ENCODE data around the gene KIAA0930.
A peak's percentile ranks its signal among the peaks of the same experiment; 100 is the strongest.

KIAA0930 gene

GRCh38 chr22:45229181-45229580 lies 11.5 kb downstream of the KIAA0930 start:
- no peak for DNase-seq (ENCODE audit: low read depth)
- TF ChIP-seq CTCF (conservative IDR thresholded peaks at IDR 0.05; ENCODE audit: control insufficient read depth, insufficient read depth, low read depth, low read length): no peak
- no peak overlapping the region for H3K4me3 ChIP-seq (ENCODE audit: control insufficient read depth, low read depth, low read length)

GRCh38 chr22:45228401-45228754 lies 12.3 kb downstream of the KIAA0930 start:
- H3K4me3 ChIP-seq (ENCODE audit: control insufficient read depth, low read depth, low read length): no peak overlapping the region
- no peak for TF ChIP-seq CTCF (conservative IDR thresholded peaks at IDR 0.05; ENCODE audit: control insufficient read depth, insufficient read depth, low read depth, low read length)

GRCh38 chr22:45227645-45228400 lies 12.9 kb downstream of the KIAA0930 start:
- no peak for DNase-seq (ENCODE audit: low read depth)
- no peak for TF ChIP-seq CTCF (conservative IDR thresholded peaks at IDR 0.05; ENCODE audit: control insufficient read depth, insufficient read depth, low read depth, low read length)
- H3K4me3 ChIP-seq (ENCODE audit: control insufficient read depth, low read depth, low read length): no peak overlapping the region

More at GRCh38 chr22:45228401-45228754, 12.3 kb downstream of the KIAA0930 start:
- DNase-seq (ENCODE audit: low read depth): no peak

GRCh38 chr22:45226503-45227186 lies 14.0 kb downstream of the KIAA0930 start:
- H3K4me3 ChIP-seq (ENCODE audit: control insufficient read depth, low read depth, low read length): no peak overlapping the region
- DNase-seq (ENCODE audit: low read depth): peak; percentile 13
- TF ChIP-seq CTCF (conservative IDR thresholded peaks at IDR 0.05; ENCODE audit: control insufficient read depth, insufficient read depth, low read depth, low read length): no peak

GRCh38 chr22:45225732-45226502 lies 14.8 kb downstream of the KIAA0930 start:
- no peak overlapping the region for H3K4me3 ChIP-seq (ENCODE audit: control insufficient read depth, low read depth, low read length)
- peak; percentile 65 for DNase-seq (ENCODE audit: low read depth)
- no peak for TF ChIP-seq CTCF (conservative IDR thresholded peaks at IDR 0.05; ENCODE audit: control insufficient read depth, insufficient read depth, low read depth, low read length)

- no peak for DNase-seq (ENCODE audit: low read depth)
- no peak overlapping the region for H3K4me3 ChIP-seq (ENCODE audit: control insufficient read depth, low read depth, low read length)
- TF ChIP-seq CTCF (conservative IDR thresholded peaks at IDR 0.05; ENCODE audit: control insufficient read depth, insufficient read depth, low read depth, low read length): no peak
Measured at GRCh38 chr22:45224988-45225731, 15.5 kb downstream of the KIAA0930 start.

Measured in fibroblast of mammary gland (primary cell).